LNCAP (cell line): ENCODE results near the gene GOLGB1.

Experiments
- TF ChIP-seq, protein P1 (sequence below): fragments of 450-650 bp; IDR thresholded peaks from 2 replicates; pipeline ENCODE4 v1.5.1; 2017; ENCODE audit warnings: mild to moderate bottlenecking

GOLGB1 gene

GRCh38 chr3:121637922-121638321 is 111.6 kb downstream of the GOLGB1 start:
- TF ChIP-seq, protein P1, sequence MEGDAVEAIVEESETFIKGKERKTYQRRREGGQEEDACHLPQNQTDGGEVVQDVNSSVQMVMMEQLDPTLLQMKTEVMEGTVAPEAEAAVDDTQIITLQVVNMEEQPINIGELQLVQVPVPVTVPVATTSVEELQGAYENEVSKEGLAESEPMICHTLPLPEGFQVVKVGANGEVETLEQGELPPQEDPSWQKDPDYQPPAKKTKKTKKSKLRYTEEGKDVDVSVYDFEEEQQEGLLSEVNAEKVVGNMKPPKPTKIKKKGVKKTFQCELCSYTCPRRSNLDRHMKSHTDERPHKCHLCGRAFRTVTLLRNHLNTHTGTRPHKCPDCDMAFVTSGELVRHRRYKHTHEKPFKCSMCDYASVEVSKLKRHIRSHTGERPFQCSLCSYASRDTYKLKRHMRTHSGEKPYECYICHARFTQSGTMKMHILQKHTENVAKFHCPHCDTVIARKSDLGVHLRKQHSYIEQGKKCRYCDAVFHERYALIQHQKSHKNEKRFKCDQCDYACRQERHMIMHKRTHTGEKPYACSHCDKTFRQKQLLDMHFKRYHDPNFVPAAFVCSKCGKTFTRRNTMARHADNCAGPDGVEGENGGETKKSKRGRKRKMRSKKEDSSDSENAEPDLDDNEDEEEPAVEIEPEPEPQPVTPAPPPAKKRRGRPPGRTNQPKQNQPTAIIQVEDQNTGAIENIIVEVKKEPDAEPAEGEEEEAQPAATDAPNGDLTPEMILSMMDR, result no peak

DNA sequence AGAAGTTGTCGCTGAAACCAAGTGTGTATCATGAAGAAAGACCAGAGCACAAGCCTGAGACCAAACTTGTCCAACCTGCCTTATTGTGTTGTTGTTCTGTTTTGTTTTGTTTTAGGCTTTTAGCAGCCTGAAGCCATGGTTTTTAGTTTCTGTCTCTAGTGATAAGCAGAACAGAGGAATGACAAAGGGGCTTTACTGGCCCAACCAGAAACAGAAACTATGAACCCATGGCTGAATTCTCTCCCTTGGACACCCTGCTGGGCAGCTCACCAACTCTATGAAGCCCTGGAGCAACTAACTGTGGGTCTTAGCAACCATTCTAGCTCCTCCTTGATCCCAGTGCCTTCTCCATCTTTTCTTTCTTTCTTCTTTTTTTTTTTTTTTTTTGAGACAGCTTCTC is 119.2 kb downstream of the GOLGB1 start:
- TF ChIP-seq, protein P1, result no peak

GRCh38 chr3:121629601-121630000 is 119.9 kb downstream of the GOLGB1 start:
- TF ChIP-seq, protein P1, result no peak

DNA sequence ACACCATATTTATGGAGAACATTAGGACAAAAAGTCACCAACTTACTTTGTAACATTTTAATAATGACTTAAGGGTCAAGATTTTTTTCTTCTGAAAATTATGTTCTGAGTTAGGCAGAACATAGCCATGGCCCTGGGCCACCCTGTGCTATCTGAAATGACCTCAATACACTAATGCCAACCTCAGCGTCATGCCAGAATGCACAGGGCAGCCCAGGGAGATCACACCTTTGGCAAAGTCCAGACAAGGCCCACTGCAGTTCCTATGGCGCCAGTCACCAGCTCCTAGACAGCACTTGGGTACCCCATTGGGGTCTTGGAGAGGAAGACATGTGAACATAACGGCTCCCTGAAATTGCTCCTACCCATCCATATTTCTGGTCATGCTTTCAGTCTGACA is 121.9 kb downstream of the GOLGB1 start:
- TF ChIP-seq, protein P1, result no peak

- TF ChIP-seq, protein P1, result no peak
Measured at GRCh38 chr3:121627211-121627610, 122.3 kb downstream of the GOLGB1 start.

- TF ChIP-seq, protein P1, result no peak
Measured at GRCh38 chr3:121626495-121626894, 123.0 kb downstream of the GOLGB1 start.

DNA sequence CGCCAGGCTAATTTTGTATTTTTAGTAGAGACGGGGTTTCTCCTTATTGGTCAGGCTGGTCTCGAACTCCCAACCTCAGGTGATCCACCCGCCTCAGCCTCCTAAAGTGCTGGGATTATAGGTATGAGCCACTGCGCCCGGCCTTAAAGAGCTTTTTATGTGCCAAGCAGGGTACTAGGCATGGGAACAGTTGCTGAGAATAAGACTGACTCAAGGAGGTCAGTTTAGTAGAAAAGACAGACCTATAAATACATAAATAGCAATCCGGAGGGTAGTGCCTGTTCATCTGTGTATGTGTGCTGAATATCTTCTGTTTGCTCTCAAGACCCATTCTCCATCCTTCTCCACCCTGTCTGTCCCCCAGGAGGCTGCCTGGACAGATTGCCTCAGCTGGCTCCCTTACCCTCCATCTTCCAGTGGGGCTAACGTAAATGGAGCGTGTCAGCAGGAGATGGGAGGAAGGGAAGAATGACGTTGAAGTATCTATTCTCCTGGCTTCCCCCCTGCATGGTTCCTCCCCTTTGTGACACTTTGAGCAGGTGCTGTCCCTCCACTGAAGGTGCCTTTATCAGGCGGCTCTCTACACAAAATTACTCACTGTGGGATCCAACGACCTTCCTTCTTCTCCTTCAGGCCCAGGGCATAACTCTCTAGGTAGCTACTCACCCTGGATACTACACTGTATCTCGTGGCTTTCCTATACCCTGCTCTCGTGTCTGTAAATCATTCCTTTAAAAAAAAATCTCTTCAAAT is 125.2 kb downstream of the GOLGB1 start:
- TF ChIP-seq, protein P1, result no peak

- TF ChIP-seq, protein P1, result no peak
Measured at GRCh38 chr3:121621491-121621890, 128.1 kb downstream of the GOLGB1 start.
